Erythroblast (primary cell): ENCODE data around the gene FKBP6.

Experiments used
- GATA1 ChIP-seq: IDR thresholded peaks from 2 replicates; pipeline ENCODE4 v1.6.1; 2011; ENCODE audit warnings: low read depth, mild to moderate bottlenecking, control low read depth, low read length, moderate library complexity
- POLR2A ChIP-seq: IDR thresholded peaks from 2 replicates; pipeline ENCODE4 v1.6.1; 2011; ENCODE audit warnings: mild to moderate bottlenecking, low read length

- TF ChIP-seq POLR2A (no peak), GATA1 (no peak)
Observed at GRCh38 chr7:73363225-73364005, 35.5 kb downstream of the FKBP6 start.
